H1 (cell line): ENCODE measurements around the gene HMCN1.

Source experiments
- CBX5 ChIP-seq: fragments of 300-800, 300-1000 bp; sonication (generic); IDR thresholded peaks from 2 replicates; pipeline ENCODE4 v1.7.1; 2016; ENCODE audit warnings: antibody characterized with exemption, low read length, low read depth
- CTCF ChIP-seq, 3 experiments: IDR thresholded peaks; 1 replicate in 2 of 3; 2 replicates in 1 of 3; pipeline versions ENCODE4 v1.5.1 to v1.6.1; 2011; ENCODE audit warnings: low read length in 3 of 3, mild to moderate bottlenecking in 3 of 3, inconsistent platforms in 2 of 3, low read depth in 1 of 3, moderate library complexity in 1 of 3; ENCODE audit not compliant: insufficient read depth in 1 of 3; ENCODE audit errors: control extremely low read depth in 1 of 3
- EP300 ChIP-seq, 2 experiments: IDR thresholded peaks; 1 replicate in 1 of 2; 2 replicates in 1 of 2; pipeline ENCODE4 v1.6.1; 2011 to 2012; ENCODE audit warnings: low read depth in 2 of 2, low read length in 2 of 2, mild to moderate bottlenecking in 2 of 2, borderline replicate concordance in 1 of 2, inconsistent platforms in 1 of 2, moderate library complexity in 1 of 2
- EZH2 ChIP-seq: fragments of 200-600 bp; sonication (generic); IDR thresholded peaks from 2 replicates; pipeline ENCODE4 v1.7.1; 2012; ENCODE audit warnings: low read depth, mild to moderate bottlenecking, moderate library complexity, low read length, inconsistent platforms; ENCODE audit not compliant: severe bottlenecking
- KDM5A ChIP-seq: fragments of 200-600 bp; IDR thresholded peaks from 2 replicates; pipeline ENCODE4 v1.7.1; 2012; ENCODE audit warnings: mild to moderate bottlenecking, low read length, inconsistent platforms, mixed read lengths
- PHF8 ChIP-seq: fragments of 200-600 bp; sonication (generic); conservative IDR thresholded peaks from 2 replicates; pipeline ENCODE4 v1.7.1; 2012; ENCODE audit warnings: low read depth, mild to moderate bottlenecking, inconsistent platforms, low read length, moderate library complexity
- TCF12 ChIP-seq: IDR thresholded peaks from 2 replicates; pipeline ENCODE4 v1.6.1; 2011; ENCODE audit warnings: low read depth, mild to moderate bottlenecking, low read length
- USF2 ChIP-seq: IDR thresholded peaks from 2 replicates; pipeline ENCODE4 v1.6.1; 2011; ENCODE audit warnings: low read length, improper control_type of control experiment
- YY1 ChIP-seq: IDR thresholded peaks from 2 replicates; pipeline ENCODE4 v1.6.1; 2011; ENCODE audit warnings: low read depth, mild to moderate bottlenecking, low read length

GRCh38 chr1:186076006-186076405 lies 341.8 kb downstream of the HMCN1 start:
- TF ChIP-seq KDM5A (no peak), TCF12 (no peak), CTCF (IDR thresholded peaks at IDR 0.05; ENCODE audit: control extremely low read depth in 1 of 3, insufficient read depth in 1 of 3, low read depth in 1 of 3, low read length in 3 of 3) (no peak), CBX5 (no peak), YY1 (no peak), USF2 (no peak), EP300 (IDR thresholded peaks at IDR 0.05; ENCODE audit: borderline replicate concordance in 1 of 2, low read depth in 2 of 2, low read length in 2 of 2) (no peak), PHF8 (no peak), EZH2 (no peak)
